HG03571 (cell line): ENCODE data around the gene CPEB1.
"Not testable (repeated sequence)": the region's sequence is repeated elsewhere in the genome, so short reads cannot be mapped to it uniquely, and the experiment has no call there.

Source experiments
- ATAC-seq: cut with Tn5 transposase; IDR thresholded peaks from one replicate; pipeline ENCODE4 v1.9.1; 2021; ENCODE audit not compliant: unreplicated experiment

Gene CPEB1

DNA sequence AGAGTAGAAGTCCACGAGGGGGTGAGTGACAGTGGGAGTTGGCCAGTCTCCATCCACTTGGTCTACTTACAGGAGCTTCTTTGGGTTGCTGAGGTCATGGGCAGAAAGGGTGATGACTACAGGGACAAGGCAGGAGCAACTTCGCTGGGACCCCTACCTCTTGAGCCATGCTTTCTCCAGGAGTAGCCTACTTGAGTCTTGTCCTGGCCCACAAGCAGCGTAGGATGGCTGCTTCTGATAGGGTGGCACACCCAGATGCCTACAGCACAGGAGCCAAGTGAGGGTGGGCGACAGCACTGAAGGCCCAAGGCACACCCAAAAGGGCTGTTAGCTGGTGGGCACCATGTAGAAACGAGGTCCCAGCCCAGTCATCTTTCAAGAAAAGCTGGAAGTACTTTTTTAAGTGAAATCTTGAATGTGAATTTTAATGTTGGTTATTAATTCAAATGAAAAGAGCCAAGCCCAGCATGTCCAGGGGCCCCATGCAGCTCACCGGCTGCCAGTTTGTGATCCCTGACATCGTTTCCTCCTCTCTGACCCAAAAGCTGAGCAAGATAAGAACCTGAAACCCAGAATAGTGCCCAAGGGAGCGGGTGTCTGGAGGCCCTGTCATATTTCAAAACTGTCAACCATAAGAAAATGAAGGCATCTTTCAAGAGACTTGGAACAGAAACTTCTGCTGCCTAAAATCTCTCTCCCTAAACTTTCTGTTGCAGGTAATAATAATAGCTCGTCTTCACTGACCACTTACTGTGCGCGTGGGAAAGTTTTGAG lies 2.2 kb upstream of the CPEB1 start:
- ATAC-seq, result no peak

DNA sequence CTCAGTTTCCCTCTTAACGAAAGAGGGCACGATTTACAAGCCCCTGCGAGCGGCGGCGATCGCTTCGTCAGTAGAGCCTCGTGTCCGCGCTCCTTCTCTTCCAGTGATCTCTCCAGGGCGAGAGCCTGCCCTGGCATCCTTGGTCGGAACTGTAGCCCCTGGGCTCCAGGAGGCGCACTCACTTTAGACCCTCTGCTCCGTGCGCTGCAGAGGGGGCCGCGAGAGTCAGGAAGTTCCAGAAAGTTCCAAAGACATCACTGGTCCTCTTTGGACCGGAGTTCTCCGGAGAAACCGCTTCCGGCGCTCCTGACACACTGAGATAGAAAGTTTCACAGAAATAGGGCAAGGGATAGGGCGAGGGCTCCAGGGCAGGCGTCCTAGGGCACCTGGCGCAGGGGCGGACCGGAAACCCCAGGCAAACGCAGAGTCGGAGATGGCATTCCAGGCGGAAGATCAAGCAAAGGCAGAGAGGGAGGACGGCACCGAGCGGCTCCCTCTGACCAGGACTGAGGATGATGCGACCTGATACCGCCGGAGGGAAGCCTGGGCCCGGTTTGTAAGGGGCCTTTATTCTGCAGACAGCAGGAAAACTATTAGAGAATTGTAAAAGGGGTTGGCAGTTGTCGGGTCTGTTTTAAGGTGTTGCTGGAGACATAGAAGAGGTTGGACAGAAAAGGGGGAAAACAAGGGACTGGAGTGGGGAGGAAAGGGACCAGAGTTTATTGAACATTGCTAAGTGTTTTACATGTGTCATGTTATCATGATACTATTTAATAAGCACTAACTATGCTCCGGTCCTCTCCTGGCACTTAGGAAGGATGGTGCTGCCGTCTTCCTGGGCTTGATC lies 1.3 kb upstream of the CPEB1 start:
- ATAC-seq, result no peak

DNA sequence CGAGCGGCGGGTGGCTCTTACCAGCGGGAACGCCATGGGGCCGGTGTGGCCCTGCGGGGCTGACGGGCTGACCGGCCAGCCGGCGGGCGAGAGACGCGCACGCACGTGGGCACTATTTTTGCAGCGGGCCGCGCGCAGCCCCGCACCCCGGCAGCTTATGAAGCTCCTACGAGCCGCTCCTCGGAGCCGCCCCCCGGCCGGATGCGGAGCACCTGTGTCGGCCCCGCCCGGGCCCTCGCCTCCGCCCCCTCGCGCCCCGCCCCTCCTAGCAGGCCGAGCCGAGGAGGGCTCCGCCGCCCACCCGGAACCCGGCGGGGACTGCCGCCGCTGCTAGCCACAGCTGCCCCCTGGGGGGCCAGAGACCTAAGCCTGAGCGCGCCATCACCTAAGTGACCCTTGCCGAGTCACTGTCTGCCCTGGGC lies 683 bp upstream of the CPEB1 start:
- no peak for ATAC-seq

DNA sequence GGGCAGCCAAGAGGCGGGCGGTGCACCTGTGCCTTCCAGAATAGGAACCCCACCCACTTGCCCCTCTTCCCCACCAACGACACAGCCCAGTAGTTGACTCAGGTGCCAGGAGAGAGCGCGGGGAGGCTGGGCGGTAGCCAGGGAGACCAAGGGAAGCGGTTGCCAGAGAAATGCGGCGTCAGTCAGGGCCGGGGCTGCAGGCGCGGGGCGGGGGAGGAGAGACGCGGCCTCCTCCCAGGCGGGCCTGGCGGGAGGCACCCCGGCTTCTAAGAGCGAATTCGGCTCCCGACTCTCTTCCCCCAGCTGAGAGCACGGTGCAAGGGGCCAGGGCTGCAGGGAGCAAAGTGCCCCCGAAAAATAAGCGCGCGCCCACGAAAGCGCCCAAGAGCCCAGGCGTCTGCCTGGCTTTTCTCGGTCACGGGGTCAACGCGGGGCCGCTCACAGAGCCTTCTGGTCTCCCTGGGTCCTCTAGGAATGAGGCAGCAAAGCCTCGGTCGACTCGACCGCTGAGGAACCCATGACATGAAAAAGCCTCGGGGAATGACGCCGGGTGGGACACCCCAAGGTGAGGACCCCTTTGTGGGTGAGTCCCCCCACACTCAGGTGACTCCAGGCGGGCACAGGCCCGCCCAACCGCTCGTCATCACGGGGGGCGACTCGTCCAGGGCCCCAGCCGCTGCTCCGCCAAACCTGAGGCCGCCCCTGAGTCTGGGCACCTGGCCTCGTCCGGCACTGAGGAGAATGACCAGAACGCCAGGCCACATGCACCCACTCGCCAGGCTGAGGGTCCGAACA lies 716 bp downstream of the CPEB1 start:
- ATAC-seq, result no peak

DNA sequence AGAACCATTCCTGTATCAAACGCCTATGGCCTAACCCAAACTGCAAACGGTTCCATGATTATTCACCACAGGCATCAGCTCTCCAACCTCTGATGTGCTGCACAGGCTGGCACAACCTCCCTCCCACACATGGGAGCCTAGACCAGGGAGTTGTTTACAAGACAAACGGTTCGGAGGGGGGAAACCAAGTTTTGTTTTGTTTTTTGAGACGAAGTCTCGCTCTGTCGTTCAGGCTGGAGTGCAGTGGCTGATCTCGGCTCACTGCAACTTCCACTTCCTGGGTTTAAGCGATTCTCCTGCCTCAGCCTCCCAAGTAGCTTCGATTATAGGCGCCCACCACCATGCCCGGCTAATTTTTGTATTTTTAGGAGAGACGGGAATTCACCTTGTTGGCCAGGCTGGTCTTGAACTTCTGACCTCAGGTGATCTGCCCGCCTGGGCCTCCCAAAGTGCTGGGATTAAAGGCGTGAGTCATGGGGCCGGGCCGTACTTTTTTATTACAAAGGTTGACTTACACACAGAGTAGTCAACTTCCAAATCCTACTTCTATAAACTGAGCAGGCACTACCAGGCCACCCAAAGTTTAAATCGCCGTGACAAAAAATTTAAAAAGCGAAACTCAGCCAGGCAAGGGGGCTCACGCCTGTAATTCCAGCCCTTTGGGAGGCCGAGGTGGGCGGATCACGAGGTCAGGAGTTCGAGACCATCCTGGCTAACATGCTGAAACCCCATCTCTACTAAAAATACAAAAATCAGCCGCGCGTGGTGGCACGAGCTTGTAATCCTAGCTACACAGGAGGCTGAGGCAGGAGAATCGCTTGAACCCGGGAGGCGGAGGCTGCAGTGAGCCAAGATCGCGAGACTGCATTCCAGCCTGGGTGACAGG lies 2.0 kb downstream of the CPEB1 start:
- not testable (repeated sequence) for ATAC-seq

DNA sequence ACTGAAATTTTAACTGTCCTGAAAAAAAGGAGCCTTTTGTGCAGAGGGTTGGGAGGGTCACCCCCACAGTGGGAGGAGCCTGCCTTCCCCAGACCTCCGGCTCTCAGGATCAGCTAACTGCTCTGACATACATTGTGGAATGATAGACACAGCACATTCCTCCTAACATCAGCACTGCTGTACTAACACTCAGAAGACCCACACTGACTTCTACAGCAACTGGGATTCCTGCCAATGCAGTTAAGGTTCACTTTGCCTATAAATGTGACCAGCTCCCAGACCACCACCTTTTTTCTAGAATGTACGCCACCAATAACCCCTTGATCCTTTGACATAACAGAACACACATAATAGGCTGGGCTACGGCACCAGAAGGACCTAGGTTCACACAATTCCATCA lies 3.2 kb downstream of the CPEB1 start:
- ATAC-seq, result no peak

DNA sequence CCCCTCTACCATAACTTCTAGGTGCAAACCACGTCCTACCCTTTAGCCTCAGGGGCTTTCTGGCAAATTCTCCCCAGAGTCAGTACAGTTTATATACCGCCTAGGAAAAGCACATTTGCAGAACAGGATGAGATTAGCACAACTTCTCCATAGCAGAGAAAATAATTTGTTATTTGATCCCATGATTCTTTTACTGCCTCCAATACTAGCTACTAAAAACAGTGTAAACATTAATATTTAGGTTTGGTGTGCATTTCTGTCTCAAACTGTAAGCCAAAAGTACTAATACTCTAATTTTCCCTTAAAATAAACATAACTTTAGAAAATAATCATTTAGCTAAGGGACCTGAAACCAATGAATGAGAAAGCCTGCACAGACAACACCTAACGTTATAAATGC lies 4.5 kb downstream of the CPEB1 start:
- ATAC-seq, result no peak

DNA sequence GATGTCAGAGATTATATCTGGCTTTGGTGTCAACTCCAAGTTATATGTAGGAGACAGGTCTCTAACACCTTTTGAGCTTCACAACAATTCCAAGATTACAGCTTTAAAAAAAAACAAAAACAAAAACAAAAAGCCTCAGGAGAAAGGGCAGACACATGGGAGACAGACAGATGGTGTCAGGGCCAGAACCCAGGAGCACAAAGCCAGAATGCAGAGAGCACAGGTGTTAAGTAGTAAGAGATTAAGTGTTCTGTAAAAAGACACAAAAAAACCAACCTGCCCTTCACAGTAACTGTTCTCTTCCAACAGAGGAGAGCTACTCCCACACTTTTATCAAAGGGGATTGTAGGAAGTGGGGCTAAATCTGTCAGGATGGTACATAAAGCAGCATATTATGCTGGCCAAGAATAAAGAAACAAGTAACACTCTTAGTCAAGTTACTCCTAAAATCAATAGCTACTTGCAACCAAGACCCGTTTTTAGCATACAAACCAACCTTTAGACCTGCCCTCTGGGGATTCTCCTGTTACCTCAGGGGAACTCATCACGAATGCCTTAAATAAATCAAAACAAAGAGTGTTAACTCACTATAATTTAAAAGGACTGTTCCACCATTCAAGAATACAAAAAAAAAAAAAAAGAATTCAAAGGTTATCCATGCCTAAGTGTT lies 5.9 kb downstream of the CPEB1 start:
- ATAC-seq, result no peak

DNA sequence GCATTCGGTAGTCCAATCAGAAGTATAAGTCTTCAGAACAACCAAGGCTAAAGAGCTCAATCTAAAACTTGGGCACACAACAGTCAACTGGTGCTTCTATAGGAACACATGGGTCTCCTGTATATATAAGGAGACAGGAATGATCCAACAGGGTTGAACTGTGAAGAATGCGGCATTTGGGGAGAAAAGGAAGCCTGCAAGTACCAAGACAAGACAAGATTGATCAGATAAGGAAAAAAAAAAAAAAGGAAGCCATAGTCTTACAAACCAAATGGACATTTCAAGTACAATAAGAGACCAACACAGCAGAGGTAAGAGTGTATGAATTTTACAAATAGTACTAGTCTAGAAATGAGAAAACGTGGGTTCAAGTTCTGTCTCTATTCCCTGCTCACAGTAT lies 6.5 kb downstream of the CPEB1 start:
- ATAC-seq, result no peak

DNA sequence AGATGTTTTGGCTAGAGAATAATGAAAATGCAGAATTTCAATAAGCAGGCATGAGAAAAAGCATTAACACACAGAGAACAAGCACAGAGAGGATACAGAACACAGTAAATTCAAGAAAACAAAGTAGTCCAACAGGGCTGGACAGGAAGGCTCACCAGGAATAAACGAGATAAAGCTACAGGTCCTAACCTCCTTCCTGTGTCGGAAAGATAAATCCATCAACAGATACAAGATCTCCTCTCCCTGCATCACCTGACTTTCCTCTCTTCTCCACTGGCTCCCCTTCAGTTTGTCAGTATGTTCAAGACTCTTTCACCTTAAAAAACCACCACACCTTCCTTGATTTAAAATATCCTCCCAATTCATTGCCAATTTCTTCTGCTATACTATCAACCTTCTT lies 11.4 kb downstream of the CPEB1 start:
- no peak for ATAC-seq

DNA sequence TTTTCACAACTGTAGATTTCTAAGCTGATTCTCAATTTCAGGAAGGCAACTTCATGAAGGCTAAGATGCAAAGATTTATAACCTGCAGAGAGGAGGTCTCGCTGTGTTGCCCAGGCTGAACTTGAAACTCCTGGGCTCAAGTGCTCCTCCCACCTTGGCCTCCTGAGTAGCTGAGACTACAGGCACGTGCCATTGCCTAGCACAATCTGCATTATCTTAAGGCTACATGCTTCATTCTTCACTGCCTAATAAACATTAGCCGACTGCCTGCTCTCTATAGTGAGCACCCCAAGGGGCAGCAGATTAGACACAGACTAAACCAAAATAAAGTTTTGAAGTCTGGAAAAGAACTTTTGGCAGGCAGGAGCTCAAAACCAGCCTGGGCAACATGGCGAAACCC lies 17.1 kb downstream of the CPEB1 start:
- no peak for ATAC-seq

DNA sequence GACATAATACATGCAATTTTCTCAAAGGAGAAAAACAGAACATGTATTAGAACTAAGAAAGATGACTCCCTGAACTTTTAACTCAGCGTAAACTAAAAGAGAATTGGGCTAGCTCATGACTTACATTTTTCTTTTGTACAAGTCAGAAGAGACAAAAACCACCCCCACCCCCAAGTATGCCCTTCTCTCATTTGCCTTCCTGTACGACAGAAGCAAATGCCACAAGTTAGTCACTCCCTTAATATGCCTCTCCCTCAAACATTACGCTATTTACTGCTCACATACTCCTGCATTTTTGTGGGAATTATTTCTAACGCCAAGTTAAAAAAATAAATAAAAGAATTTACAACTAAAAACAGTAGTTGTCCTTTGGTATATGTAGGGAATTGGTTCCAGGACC lies 22.0 kb downstream of the CPEB1 start:
- no peak for ATAC-seq

DNA sequence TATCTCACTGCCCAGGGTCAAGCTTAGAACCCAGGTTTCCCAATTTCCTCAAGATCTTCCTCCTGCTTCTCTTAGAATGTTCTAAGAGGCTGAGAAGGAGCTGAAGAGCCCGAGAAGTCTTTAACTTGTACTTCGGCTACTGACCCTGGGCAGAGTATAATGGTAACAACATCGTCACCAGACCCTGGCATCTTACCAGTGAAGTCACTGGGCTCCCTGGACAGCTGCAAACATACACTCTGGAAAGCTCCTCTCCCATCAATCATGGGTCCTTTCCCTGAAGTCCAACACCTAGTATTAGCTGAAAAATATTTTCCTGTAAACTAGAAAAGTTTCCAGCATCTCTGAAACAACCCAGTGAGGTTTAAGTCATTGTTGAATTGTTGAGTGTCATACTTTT lies 22.7 kb downstream of the CPEB1 start:
- no peak for ATAC-seq

DNA sequence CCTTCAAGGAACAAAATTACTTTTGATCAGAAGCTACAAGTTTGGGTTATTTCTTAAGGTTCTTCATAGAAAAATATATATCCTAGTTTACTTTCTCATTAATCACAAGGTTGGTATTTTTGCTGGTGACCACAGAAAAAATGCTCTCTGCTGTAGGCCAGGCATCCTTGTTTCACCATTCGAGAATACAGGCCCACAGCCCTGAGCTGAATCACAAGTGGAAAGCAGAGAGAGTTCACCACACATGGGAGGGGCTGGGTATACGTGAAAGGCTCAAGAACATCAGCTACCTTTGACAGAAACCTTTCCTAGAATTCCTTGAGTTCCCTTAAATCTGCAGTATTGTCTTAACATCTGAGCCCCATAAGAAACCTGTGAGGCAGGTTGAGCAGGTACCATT lies 23.2 kb downstream of the CPEB1 start:
- no peak for ATAC-seq

DNA sequence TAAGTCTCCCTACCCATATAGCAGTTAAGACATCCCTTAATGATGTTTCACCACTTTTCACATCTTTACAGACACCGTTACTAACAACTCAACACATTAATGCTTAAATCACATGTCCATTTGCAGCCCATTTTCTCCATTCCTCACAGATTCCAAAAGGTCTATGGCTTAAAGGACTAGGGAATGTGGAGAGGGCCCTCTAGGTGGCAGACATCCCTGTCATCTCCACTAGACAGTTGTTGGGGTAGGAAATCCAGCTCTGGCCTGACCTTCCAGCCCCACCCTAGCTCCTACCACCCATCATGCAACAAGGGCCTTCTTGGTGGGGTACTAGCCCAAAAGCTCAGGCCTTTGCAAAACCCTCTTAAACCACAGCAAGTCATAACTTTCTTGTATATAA lies 25.2 kb downstream of the CPEB1 start:
- ATAC-seq, result no peak

DNA sequence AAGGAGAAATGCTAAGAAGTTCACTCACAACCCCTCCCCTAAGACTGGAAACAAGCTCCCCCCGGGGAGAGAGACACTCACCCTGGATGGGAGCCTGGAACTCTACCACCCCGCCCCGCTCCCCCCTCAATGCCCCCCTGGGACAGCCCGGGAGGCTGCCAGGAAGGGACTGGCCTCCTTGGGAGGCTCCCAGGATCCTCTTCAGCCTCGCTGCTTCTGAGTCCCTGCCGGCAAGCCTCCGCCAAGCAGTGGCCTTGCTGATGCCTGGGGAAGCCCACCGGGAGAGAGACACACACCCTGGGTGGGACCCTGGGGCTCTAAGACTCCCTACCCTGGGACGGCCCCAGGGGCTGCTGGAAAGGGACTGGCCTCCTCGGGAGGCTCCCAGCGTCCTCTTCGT lies 33.4 kb downstream of the CPEB1 start:
- ATAC-seq, result no peak

DNA sequence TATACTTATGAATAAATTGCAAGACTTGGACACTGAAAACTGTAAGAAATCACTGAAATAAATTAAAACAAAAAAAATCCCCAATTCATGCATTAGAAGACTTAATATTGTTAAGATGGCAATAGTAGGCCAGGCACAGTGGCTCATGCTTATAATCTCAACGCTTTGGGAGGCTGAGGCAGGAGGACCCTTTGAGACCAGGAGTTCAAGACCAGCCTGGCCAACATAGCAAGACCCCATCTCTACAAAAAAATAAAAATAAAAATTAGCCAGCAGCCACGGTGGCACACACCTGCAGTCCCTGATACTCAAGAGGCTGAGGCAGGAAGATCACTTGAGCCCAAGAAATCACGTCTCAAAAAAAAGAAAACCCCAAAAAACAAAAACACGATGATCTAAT lies 35.8 kb downstream of the CPEB1 start:
- no peak for ATAC-seq

DNA sequence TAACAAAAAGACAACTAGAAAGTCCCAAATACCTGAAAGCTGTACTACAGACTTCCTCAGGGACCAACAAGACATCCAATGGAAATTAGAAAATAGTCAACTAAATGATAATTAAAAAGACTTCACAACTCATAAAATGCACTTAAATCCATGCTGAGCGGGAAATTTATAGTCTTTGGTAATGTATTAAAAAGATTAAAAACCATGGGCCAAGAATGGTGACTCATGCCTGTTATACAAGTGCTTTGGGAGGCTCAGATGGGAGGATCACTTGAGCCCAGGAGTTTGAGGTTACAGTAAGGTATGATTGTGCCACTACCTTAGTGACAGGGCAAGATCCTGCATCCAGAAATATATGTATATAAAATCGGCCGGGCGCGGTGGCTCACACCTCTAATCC lies 45.0 kb downstream of the CPEB1 start:
- ATAC-seq, result no peak

DNA sequence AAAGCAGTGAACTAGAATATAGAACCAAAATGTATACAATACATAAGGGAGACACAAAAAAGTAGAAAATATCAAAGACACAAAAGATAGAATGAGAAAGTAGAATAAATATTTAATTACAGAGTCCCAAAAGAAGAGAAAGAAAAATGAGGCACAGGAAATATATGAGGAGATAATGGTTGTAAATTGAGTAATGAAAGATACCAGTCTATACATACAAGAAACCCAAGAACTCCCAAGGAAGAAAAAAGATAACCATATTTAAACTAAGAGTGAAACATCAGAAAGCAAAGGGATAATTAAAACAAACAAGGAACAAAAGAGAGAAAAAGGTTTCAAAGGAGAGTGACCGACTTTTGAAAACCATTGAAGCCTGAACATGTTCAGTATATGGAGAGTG lies 47.3 kb downstream of the CPEB1 start:
- ATAC-seq, result no peak

DNA sequence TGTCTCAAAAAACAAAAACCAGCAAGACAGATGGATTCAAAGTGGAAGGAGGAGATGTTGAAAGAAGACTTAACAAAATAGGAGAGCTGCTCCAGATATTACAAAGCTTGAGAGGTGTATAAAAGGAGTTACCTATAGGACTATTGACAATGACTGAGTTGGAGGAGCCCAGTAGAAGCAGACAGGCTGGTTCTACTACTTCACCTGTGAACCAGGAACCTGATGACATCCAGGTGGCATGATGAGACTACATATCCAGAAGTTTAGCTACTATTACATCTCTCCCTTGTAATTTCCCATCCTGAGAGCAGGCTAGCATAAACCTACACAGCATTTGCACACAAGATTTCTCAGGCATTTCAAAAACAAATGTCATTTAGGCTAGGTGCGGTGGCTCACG lies 49.3 kb downstream of the CPEB1 start:
- no peak for ATAC-seq
